HepG2 (cell line): ENCODE results near the gene PIP5K1C. TPM values are rescaled to one million over a fixed set of nuclear protein-coding genes. Genes with fewer than 3 reads are reported as not detected.

Experiments
- CHCHD3 ChIP-seq: sonication (generic); formaldehyde crosslinking; IDR thresholded peaks from 2 replicates; pipeline ENCODE4 v1.8.0; 2022; ENCODE audit warnings: mild to moderate bottlenecking, missing genetic modification reagents, moderate library complexity
- NFKBIZ ChIP-seq: IDR thresholded peaks from 2 replicates; pipeline ENCODE4 v1.6.1; 2018; ENCODE audit warnings: missing genetic modification reagents, missing compliant biosample characterization
- PHF21A ChIP-seq: sonication (generic); formaldehyde crosslinking; IDR thresholded peaks from 2 replicates; pipeline ENCODE4 v1.5.0; 2020; ENCODE audit warnings: mild to moderate bottlenecking, missing genetic modification reagents
- SKI ChIP-seq: fragments of 450-650 bp; IDR thresholded peaks from one replicate; pipeline ENCODE4 v1.6.1; 2018; ENCODE audit warnings: mild to moderate bottlenecking; ENCODE audit not compliant: partially characterized antibody
- SP1 ChIP-seq, 2 experiments: fragments of 450-650 bp in 1 of 2; sonication (generic) in 1 of 2; formaldehyde crosslinking in 1 of 2; IDR thresholded peaks; 2 replicates each; pipeline versions ENCODE4 v1.4.0 to v1.6.1; 2016 to 2020; ENCODE audit warnings: missing genetic modification reagents in 1 of 2
- TBL1XR1 ChIP-seq: fragments of 150-350 bp; IDR thresholded peaks from 2 replicates; pipeline ENCODE4 v1.6.1; 2014; ENCODE audit warnings: borderline replicate concordance, low read length; ENCODE audit not compliant: partially characterized antibody
- U2AF2 ChIP-seq: fragments of 200-400 bp; formaldehyde crosslinking; IDR thresholded peaks from 2 replicates; pipeline ENCODE4 v1.6.1; 2017; ENCODE audit warnings: low read depth, mild to moderate bottlenecking, low read length
- ZNF335 ChIP-seq: sonication (generic); formaldehyde crosslinking; IDR thresholded peaks from 2 replicates; pipeline ENCODE4 v1.4.0; 2020; ENCODE audit warnings: missing genetic modification reagents
- ZNF468 ChIP-seq: sonication (generic); formaldehyde crosslinking; IDR thresholded peaks from 2 replicates; pipeline ENCODE4 v1.8.0; 2022; ENCODE audit warnings: mild to moderate bottlenecking, moderate library complexity, missing genetic modification reagents
- ZNF567 ChIP-seq: sonication (generic); formaldehyde crosslinking; IDR thresholded peaks from 2 replicates; pipeline ENCODE4 v1.8.1; 2023; ENCODE audit warnings: mild to moderate bottlenecking, missing genetic modification reagents, borderline replicate concordance
- ZNF720 ChIP-seq: sonication (generic); formaldehyde crosslinking; IDR thresholded peaks from 2 replicates; pipeline ENCODE4 v1.4.0; 2020; ENCODE audit warnings: missing genetic modification reagents
- ZSCAN20 ChIP-seq: sonication (generic); formaldehyde crosslinking; IDR thresholded peaks from 2 replicates; pipeline ENCODE4 v1.4.0; 2020; ENCODE audit warnings: missing genetic modification reagents, mild to moderate bottlenecking, borderline replicate concordance
- polyA plus RNA-seq, 8 experiments: library from polyadenylated mRNA; depleted of rRNA in 3 of 8; stranded (reverse) in 7 of 8; unstranded in 1 of 8; fragments of >200 nt; fragmentation: Illumina TruSeq in 4 of 8; extraction: Trizol in 4 of 8; gene quantifications; 2 replicates each; pipeline versions ENCODE4 v1.2.1 to v1.2.3, GENCODE V29; 2011 to 2016; ENCODE audit warnings: low read depth in 4 of 8, missing spikeins in 1 of 8, mixed read lengths in 1 of 8; ENCODE audit not compliant: insufficient read depth in 1 of 8
- total RNA-seq, 5 experiments: library from RNA; depleted of rRNA; stranded (reverse); fragments of >200 nt; fragmentation: Illumina TruSeq; extraction: Trizol; gene quantifications; 2 replicates each; pipeline ENCODE4 v1.2.3, GENCODE V29; 2016; ENCODE audit warnings: low read depth in 1 of 5
- TF ChIP-seq, protein P1 (sequence below): sonication (generic); formaldehyde crosslinking; IDR thresholded peaks from 2 replicates; pipeline ENCODE4 v1.4.0; 2020; ENCODE audit warnings: mild to moderate bottlenecking, missing genetic modification reagents, borderline replicate concordance
- TF ChIP-seq, protein P2 (sequence below): sonication (generic); formaldehyde crosslinking; IDR thresholded peaks from 2 replicates; pipeline ENCODE4 v1.5.1; 2020; ENCODE audit warnings: mild to moderate bottlenecking, moderate library complexity, missing genetic modification reagents
- TF ChIP-seq, protein P3 (sequence below): IDR thresholded peaks from 2 replicates; pipeline ENCODE4 v1.6.1; 2016; ENCODE audit warnings: mild to moderate bottlenecking
- TF ChIP-seq, protein P4 (sequence below): fragments of 450-650 bp; IDR thresholded peaks from 2 replicates; pipeline ENCODE4 v1.6.1; 2017; ENCODE audit warnings: mild to moderate bottlenecking
- TF ChIP-seq, protein P5 (sequence below): sonication (generic); formaldehyde crosslinking; IDR thresholded peaks from 2 replicates; pipeline ENCODE4 v1.5.1; 2020; ENCODE audit warnings: missing genetic modification reagents, mild to moderate bottlenecking, borderline replicate concordance
- TF ChIP-seq, protein P6 (sequence below): sonication (generic); formaldehyde crosslinking; IDR thresholded peaks from 2 replicates; pipeline ENCODE4 v1.5.0; 2020; ENCODE audit warnings: missing genetic modification reagents

The PIP5K1C gene
- total and polyA plus RNA-seq, 2 of the 13 experiments (the other 11 are each of a cell fraction or from before 2014, with no cell fraction given), result 3.6 to 4.3 TPM

DNA sequence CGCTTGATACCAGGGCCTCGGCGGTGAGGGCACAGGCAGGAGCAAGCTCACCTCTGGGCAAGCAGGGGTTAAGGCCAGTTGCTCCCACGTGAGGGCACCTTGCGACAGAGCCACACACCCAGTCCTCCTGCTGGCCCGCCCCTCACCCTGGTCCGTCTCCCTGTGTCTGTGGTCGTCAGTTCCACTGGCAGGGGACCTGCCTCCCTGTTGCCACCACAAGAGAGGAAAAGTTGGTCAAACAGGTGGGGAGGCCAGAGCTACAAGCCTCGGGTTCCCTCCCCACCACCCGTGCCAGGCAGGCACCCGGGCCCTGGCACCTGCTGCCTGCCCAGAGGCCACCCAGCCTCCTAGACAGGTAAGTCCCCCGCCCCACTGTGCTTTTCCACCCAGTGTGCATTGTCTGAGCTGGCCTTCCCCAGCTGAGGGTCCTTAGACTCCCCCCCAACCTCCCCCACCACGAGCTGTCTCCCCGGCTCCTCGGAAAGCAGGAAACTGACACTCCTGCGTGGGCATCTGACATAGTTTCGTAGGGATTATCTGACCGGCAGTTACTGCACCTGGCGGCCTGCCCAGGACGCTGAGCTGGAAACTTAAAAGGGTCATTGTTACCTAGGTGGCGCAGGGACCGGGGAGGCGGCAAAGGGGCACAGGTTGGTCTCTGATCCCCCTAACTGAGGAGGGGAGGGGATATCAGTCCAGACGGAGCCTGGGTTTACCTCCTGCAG is 8.1 kb upstream of the PIP5K1C start, which contains the start of gene TJP3 (continued):
- TF ChIP-seq PHF21A, result peak; percentile 54; the same call in 1 of the 2 replicates
- TF ChIP-seq SKI, result peak; percentile 41
- TF ChIP-seq, protein P1, sequence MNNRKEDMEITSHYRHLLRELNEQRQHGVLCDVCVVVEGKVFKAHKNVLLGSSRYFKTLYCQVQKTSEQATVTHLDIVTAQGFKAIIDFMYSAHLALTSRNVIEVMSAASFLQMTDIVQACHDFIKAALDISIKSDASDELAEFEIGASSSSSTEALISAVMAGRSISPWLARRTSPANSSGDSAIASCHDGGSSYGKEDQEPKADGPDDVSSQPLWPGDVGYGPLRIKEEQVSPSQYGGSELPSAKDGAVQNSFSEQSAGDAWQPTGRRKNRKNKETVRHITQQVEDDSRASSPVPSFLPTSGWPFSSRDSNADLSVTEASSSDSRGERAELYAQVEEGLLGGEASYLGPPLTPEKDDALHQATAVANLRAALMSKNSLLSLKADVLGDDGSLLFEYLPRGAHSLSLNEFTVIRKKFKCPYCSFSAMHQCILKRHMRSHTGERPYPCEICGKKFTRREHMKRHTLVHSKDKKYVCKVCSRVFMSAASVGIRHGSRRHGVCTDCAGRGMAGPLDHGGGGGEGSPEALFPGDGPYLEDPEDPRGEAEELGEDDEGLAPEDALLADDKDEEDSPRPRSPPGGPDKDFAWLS, result no peak
- TF ChIP-seq ZSCAN20, result no peak
- no peak for TF ChIP-seq SP1 (IDR thresholded peaks at IDR 0.05)
- peak; percentile 49; the same call in 1 of the 2 replicates for TF ChIP-seq SP1 (CRISPR knock-in tag; IDR thresholded peaks at IDR 0.05)
- TF ChIP-seq, protein P2, sequence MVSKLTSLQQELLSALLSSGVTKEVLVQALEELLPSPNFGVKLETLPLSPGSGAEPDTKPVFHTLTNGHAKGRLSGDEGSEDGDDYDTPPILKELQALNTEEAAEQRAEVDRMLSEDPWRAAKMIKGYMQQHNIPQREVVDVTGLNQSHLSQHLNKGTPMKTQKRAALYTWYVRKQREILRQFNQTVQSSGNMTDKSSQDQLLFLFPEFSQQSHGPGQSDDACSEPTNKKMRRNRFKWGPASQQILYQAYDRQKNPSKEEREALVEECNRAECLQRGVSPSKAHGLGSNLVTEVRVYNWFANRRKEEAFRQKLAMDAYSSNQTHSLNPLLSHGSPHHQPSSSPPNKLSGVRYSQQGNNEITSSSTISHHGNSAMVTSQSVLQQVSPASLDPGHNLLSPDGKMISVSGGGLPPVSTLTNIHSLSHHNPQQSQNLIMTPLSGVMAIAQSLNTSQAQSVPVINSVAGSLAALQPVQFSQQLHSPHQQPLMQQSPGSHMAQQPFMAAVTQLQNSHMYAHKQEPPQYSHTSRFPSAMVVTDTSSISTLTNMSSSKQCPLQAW (CRISPR knock-in tag), result no peak
- TF ChIP-seq, protein P3, sequence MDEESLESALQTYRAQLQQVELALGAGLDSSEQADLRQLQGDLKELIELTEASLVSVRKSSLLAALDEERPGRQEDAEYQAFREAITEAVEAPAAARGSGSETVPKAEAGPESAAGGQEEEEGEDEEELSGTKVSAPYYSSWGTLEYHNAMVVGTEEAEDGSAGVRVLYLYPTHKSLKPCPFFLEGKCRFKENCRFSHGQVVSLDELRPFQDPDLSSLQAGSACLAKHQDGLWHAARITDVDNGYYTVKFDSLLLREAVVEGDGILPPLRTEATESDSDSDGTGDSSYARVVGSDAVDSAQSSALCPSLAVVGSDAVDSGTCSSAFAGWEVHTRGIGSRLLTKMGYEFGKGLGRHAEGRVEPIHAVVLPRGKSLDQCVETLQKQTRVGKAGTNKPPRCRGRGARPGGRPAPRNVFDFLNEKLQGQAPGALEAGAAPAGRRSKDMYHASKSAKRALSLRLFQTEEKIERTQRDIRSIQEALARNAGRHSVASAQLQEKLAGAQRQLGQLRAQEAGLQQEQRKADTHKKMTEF (CRISPR knock-in tag), result no peak; the same call in 1 of the 2 replicates
- no peak for TF ChIP-seq ZNF335
- TF ChIP-seq ZNF720, result no peak
- TF ChIP-seq, protein P4, sequence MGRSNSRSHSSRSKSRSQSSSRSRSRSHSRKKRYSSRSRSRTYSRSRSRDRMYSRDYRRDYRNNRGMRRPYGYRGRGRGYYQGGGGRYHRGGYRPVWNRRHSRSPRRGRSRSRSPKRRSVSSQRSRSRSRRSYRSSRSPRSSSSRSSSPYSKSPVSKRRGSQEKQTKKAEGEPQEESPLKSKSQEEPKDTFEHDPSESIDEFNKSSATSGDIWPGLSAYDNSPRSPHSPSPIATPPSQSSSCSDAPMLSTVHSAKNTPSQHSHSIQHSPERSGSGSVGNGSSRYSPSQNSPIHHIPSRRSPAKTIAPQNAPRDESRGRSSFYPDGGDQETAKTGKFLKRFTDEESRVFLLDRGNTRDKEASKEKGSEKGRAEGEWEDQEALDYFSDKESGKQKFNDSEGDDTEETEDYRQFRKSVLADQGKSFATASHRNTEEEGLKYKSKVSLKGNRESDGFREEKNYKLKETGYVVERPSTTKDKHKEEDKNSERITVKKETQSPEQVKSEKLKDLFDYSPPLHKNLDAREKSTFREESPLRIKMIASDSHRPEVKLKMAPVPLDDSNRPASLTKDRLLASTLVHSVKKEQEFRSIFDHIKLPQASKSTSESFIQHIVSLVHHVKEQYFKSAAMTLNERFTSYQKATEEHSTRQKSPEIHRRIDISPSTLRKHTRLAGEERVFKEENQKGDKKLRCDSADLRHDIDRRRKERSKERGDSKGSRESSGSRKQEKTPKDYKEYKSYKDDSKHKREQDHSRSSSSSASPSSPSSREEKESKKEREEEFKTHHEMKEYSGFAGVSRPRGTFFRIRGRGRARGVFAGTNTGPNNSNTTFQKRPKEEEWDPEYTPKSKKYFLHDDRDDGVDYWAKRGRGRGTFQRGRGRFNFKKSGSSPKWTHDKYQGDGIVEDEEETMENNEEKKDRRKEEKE, result no peak
- TF ChIP-seq CHCHD3 (CRISPR knock-in tag), result 0 out of 2 replicates have a peak, but pooled peaks have one; percentile 41
- no peak for TF ChIP-seq U2AF2
- TF ChIP-seq ZNF567 (CRISPR knock-in tag), result no peak
- no peak for TF ChIP-seq ZNF468
- TF ChIP-seq, protein P5, sequence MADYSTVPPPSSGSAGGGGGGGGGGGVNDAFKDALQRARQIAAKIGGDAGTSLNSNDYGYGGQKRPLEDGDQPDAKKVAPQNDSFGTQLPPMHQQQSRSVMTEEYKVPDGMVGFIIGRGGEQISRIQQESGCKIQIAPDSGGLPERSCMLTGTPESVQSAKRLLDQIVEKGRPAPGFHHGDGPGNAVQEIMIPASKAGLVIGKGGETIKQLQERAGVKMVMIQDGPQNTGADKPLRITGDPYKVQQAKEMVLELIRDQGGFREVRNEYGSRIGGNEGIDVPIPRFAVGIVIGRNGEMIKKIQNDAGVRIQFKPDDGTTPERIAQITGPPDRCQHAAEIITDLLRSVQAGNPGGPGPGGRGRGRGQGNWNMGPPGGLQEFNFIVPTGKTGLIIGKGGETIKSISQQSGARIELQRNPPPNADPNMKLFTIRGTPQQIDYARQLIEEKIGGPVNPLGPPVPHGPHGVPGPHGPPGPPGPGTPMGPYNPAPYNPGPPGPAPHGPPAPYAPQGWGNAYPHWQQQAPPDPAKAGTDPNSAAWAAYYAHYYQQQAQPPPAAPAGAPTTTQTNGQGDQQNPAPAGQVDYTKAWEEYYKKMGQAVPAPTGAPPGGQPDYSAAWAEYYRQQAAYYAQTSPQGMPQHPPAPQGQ (CRISPR knock-in tag), result no peak
- TF ChIP-seq TBL1XR1, result no peak
- TF ChIP-seq, protein P6, sequence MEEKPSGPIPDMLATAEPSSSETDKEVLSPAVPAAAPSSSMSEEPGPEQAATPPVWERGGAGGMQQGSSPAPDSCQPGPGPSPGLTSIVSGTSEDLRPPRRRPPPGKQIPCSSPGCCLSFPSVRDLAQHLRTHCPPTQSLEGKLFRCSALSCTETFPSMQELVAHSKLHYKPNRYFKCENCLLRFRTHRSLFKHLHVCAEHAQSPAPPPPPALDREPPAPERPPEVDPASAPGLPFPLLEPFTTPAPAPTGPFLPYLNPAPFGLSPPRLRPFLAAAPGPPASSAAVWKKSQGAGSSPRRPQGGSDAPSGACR (CRISPR knock-in tag), result no peak
- TF ChIP-seq NFKBIZ (CRISPR knock-in tag), result no peak
